ENCODE results near the gene PIP5K1B.

The PIP5K1B gene

GRCh38 chr9:68714416-68715180 is 9.6 kb downstream of the PIP5K1B start:
- in situ Hi-C loops (cut with HindIII; ENCODE audit: low pct_ligation_motif_present, low sequenced_read_pairs) = no loop called here
- Histone ChIP-seq H3K36me3 (replicated peaks) (no peaks in the 10 kb centered on the region), H3K27me3 (replicated peaks) (no peaks in the 10 kb centered on the region), H3K4me3 (ENCODE audit: low read depth, low read length) (no peak overlapping the region), H3K27ac (no peak overlapping the region)
- TF ChIP-seq, protein P1, sequence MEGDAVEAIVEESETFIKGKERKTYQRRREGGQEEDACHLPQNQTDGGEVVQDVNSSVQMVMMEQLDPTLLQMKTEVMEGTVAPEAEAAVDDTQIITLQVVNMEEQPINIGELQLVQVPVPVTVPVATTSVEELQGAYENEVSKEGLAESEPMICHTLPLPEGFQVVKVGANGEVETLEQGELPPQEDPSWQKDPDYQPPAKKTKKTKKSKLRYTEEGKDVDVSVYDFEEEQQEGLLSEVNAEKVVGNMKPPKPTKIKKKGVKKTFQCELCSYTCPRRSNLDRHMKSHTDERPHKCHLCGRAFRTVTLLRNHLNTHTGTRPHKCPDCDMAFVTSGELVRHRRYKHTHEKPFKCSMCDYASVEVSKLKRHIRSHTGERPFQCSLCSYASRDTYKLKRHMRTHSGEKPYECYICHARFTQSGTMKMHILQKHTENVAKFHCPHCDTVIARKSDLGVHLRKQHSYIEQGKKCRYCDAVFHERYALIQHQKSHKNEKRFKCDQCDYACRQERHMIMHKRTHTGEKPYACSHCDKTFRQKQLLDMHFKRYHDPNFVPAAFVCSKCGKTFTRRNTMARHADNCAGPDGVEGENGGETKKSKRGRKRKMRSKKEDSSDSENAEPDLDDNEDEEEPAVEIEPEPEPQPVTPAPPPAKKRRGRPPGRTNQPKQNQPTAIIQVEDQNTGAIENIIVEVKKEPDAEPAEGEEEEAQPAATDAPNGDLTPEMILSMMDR (IDR thresholded peaks at IDR 0.05; ENCODE audit: low read depth, low read length, missing control alignments) = no peak
- DNase-seq = no peak

DNA sequence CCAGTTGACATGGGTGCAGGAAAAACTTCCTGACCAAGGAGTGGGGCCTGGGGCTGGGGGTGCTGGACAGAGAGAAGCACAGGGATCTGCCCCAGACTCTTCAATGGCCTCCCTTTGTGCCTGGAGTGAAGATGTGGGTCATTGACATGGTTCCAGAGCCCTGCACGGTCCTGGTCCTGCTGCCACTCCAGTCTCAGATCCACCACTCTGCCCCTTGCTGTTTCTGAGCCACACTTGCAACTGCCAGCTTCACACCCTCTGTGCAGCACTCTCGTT is 10.1 kb downstream of the PIP5K1B start:
- H3K4me3 ChIP-seq (ENCODE audit: low read depth, low read length) = no peak overlapping the region
- TF ChIP-seq, protein P1 (IDR thresholded peaks at IDR 0.05; ENCODE audit: low read depth, low read length, missing control alignments) = no peak
- in situ Hi-C loops (cut with HindIII; ENCODE audit: low pct_ligation_motif_present, low sequenced_read_pairs) = no loop called here

GRCh38 chr9:68717552-68718443 is 12.8 kb downstream of the PIP5K1B start:
- Histone ChIP-seq H3K36me3 (replicated peaks) (no peaks in the 10 kb centered on the region), H3K4me3 (ENCODE audit: low read depth, low read length) (no peak overlapping the region), H3K27me3 (replicated peaks) (no peaks in the 10 kb centered on the region), H3K27ac (no peak overlapping the region)
- in situ Hi-C loops (cut with HindIII; ENCODE audit: low pct_ligation_motif_present, low sequenced_read_pairs) = no loop called here
- DNase-seq = no peak
- TF ChIP-seq, protein P1 (IDR thresholded peaks at IDR 0.05; ENCODE audit: low read depth, low read length, missing control alignments) = no peak

More for the DNA sequence above, 10.1 kb downstream of the PIP5K1B start:
- no peaks in the 10 kb centered on the region for H3K36me3 ChIP-seq (replicated peaks)
- no peak for DNase-seq
- no peaks in the 10 kb centered on the region for H3K27me3 ChIP-seq (replicated peaks)
- H3K27ac ChIP-seq = no peak overlapping the region

DNA sequence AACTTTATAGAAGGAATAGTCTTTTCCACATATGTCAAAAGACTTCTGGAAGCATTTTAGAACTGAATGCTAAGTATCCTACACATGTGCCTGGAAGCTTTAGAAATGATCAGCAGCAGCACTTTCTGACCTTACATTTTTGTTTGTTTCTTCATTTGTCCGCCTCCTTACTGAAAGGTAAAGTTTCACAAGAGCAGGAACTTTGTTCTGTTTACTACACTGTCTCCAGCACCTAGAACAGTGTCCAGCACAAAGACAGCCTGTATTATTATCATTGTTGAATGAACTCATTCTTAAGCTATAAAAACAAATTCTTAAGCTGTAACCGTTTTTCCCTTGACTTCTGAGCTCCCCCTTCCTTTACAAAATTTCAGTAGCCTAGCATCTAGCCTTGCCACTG is 14.8 kb downstream of the PIP5K1B start:
- Histone ChIP-seq H3K4me3 (ENCODE audit: low read depth, low read length) (no peak overlapping the region), H3K27me3 (replicated peaks) (no peaks in the 10 kb centered on the region), H3K27ac (no peak overlapping the region), H3K36me3 (replicated peaks) (no peaks in the 10 kb centered on the region)
- no peak for DNase-seq
- TF ChIP-seq, protein P1 (IDR thresholded peaks at IDR 0.05; ENCODE audit: low read depth, low read length, missing control alignments) = no peak
- in situ Hi-C loops (cut with HindIII; ENCODE audit: low pct_ligation_motif_present, low sequenced_read_pairs) = no loop called here

DNA sequence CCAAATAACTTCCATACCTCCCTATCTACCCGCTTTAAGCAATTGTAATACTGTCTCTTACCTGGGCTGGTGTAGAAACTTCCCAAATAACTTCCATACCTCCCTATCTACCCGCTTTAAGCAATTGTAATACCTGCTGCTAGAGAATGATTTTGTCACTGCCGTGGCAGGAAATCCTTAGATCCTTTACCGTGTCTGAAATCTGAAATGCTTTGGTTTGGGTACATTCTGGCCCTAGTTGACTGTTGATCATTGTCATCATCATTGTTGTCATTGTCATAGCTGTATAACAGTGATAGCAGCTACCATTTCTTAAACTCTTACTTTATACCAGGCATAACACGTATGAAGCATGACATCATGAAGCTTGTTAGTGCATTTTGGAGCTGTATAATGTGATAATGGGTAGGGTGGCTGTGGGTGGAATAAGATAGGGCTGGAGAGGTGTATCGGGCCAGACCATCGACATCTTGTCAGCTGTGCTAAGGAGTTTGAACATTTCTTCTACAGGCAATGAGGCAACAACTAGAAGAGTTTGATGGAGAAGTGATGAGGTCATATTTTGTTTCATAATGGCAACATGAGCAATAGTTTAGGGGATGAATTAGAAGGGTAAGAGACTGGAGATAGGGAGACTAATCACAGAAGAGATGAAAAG is 15.7 kb downstream of the PIP5K1B start:
- no peak overlapping the region for H3K27ac ChIP-seq
- TF ChIP-seq, protein P1 (IDR thresholded peaks at IDR 0.05; ENCODE audit: low read depth, low read length, missing control alignments) = no peak

More for the DNA sequence above, 15.7 kb downstream of the PIP5K1B start:
- no peaks in the 10 kb centered on the region for H3K36me3 ChIP-seq (replicated peaks)
- in situ Hi-C loops (cut with HindIII; ENCODE audit: low pct_ligation_motif_present, low sequenced_read_pairs) = no loop called here
- no peak for DNase-seq
- H3K27me3 ChIP-seq (replicated peaks) = no peaks in the 10 kb centered on the region
- no peak overlapping the region for H3K4me3 ChIP-seq (ENCODE audit: low read depth, low read length)
